MCF 10A (cell line): ENCODE results near the gene PTPRG. TPM values are rescaled to one million over a fixed set of nuclear protein-coding genes. Genes with fewer than 3 reads are reported as not detected.

Source experiments
- BruUV-seq: library from RNA; stranded (reverse); fragments of 400-500 nt; replicated peaks from 2 replicates; lab custom pipeline; 2021; lab: Mats Ljungman, UMichigan
- CTCF ChIA-PET: fragments of 300-600 bp; sonication (Branson Sonifier 250); formaldehyde crosslinking; extraction: SDS; loops from one replicate; lab custom pipeline; 2021; ENCODE audit warnings: antibody characterized with exemption, inconsistent platforms; lab: Yijun Ruan, JAX
- POLR2A ChIA-PET: fragments of 300-600, 350-650 bp; sonication (Branson Sonifier 250); formaldehyde crosslinking; extraction: SDS; loops from one replicate; lab custom pipeline; 2020; ENCODE audit warnings: antibody characterized with exemption, inconsistent platforms; lab: Yijun Ruan, JAX
- DNase-seq: peaks from one replicate; pipeline ENCODE4 v3.0.0-alpha.2; 2018; ENCODE audit not compliant: unreplicated experiment
- H3K27ac Mint-ChIP-seq: one replicate; pipeline ENCODE4 v1.8.0; 2022; ENCODE audit warnings: mild to moderate bottlenecking, low read depth, mixed read lengths; ENCODE audit not compliant: unreplicated experiment
- H3K27me3 Mint-ChIP-seq: one replicate; pipeline ENCODE4 v1.8.0; 2022; ENCODE audit warnings: mixed read lengths; ENCODE audit not compliant: insufficient read depth, unreplicated experiment
- H3K36me3 Mint-ChIP-seq: one replicate; pipeline ENCODE4 v1.8.0; 2022; ENCODE audit warnings: mild to moderate bottlenecking, moderate library complexity, mixed read lengths; ENCODE audit not compliant: insufficient read depth, unreplicated experiment
- H3K4me1 Mint-ChIP-seq: one replicate; pipeline ENCODE4 v1.8.0; 2022; ENCODE audit warnings: mixed read lengths; ENCODE audit not compliant: insufficient read depth, unreplicated experiment
- H3K4me3 Mint-ChIP-seq: one replicate; pipeline ENCODE4 v1.8.0; 2022; ENCODE audit warnings: mild to moderate bottlenecking, moderate library complexity, mixed read lengths; ENCODE audit not compliant: unreplicated experiment
- H3K9me3 Mint-ChIP-seq: one replicate; pipeline ENCODE4 v1.8.0; 2022; ENCODE audit warnings: mixed read lengths; ENCODE audit not compliant: unreplicated experiment
- intact Hi-C: fragments of 100-400 bp; cut with micrococcal nuclease; formaldehyde crosslinking; loops from 2 replicates; pipeline ENCODE4 v1.14.1; 2022
- total RNA-seq: library from RNA; stranded (reverse); gene quantifications from 2 replicates; pipeline ENCODE4 v1.2.3, GENCODE V29; 2022
- TF ChIP-seq, protein P1 (sequence below): fragments of 200-600 bp; IDR thresholded peaks from one replicate; pipeline ENCODE4 v1.8.0; 2022; ENCODE audit warnings: antibody characterized with exemption, mild to moderate bottlenecking; ENCODE audit not compliant: unreplicated experiment

Gene PTPRG
- total RNA-seq, 1 experiment from 2014 or later, result 54.5 TPM

DNA sequence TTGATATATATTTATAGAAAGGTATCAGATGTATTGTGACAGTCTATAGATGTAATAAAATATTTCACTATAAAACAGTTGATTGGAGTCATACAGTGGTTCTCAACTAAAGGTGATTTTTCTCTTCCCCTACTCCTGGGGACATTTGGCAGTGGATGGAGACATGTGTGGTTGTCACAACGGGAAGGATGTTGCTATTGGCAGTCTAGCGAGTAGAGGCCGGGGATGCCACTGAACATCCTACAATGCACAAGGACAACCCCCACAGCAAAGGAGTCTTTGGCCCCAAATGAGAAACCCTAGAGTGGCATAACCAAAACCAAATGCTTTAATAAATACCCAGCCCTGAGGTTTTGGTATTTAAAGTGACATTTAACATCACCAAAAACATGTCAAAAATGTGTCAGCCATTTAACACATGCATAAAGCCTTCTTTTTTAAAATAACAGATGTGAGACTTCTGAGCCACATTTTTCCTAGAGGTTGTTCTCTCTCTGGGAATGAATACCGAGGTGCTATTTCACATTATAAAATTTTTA lies 367.5 kb downstream of the PTPRG start:
- Mint-ChIP-seq H3K4me3 (no peak overlapping the region), H3K27ac (no peak overlapping the region), H3K9me3 (no peaks in the 10 kb centered on the region), H3K4me1 (peaks cover 32% of the 10 kb centered on the region), H3K36me3 (no peaks in the 10 kb centered on the region), H3K27me3 (no peaks in the 10 kb centered on the region)
- DNase-seq, result no peak
- intact Hi-C loops, result loop anchor here (5.0 kb wide), 1 partner anchor 367 kb away; the partner anchor contains the start of gene PTPRG
- no TSS peak for BruUV-seq
- POLR2A ChIA-PET, result no interaction called here
- TF ChIP-seq, protein P1, sequence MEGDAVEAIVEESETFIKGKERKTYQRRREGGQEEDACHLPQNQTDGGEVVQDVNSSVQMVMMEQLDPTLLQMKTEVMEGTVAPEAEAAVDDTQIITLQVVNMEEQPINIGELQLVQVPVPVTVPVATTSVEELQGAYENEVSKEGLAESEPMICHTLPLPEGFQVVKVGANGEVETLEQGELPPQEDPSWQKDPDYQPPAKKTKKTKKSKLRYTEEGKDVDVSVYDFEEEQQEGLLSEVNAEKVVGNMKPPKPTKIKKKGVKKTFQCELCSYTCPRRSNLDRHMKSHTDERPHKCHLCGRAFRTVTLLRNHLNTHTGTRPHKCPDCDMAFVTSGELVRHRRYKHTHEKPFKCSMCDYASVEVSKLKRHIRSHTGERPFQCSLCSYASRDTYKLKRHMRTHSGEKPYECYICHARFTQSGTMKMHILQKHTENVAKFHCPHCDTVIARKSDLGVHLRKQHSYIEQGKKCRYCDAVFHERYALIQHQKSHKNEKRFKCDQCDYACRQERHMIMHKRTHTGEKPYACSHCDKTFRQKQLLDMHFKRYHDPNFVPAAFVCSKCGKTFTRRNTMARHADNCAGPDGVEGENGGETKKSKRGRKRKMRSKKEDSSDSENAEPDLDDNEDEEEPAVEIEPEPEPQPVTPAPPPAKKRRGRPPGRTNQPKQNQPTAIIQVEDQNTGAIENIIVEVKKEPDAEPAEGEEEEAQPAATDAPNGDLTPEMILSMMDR, result no peak
- CTCF ChIA-PET, result interaction anchor here (0.6 to 0.9 kb wide), 2 partner anchors 14 to 515 kb away, joined by 3 read pairs; no protein-coding TSS in a partner anchor

GRCh38 chr3:61929617-61930016 lies 368.2 kb downstream of the PTPRG start:
- TF ChIP-seq, protein P1, result no peak
- H3K27me3 Mint-ChIP-seq, result no peaks in the 10 kb centered on the region
- no TSS peak for BruUV-seq
- no peak for DNase-seq
- ChIA-PET CTCF (interaction anchor here (0.6 kb wide), 1 partner anchor 15 kb away, joined by 3 read pairs; no protein-coding TSS in a partner anchor), POLR2A (interaction anchor here (0.7 to 1.2 kb wide), 2 partner anchors 9 to 14 kb away, joined by 3 read pairs; no protein-coding TSS in a partner anchor)
- H3K36me3 Mint-ChIP-seq, result no peaks in the 10 kb centered on the region
- H3K4me3 Mint-ChIP-seq, result no peak overlapping the region
- H3K9me3 Mint-ChIP-seq, result peaks cover 2% of the 10 kb centered on the region
- intact Hi-C loops, result loop anchor here (5.0 kb wide), 1 partner anchor 367 kb away; the partner anchor contains the start of gene PTPRG
- H3K4me1 Mint-ChIP-seq, result peaks cover 24% of the 10 kb centered on the region
- no peak overlapping the region for H3K27ac Mint-ChIP-seq

GRCh38 chr3:61932499-61932898 lies 371.1 kb downstream of the PTPRG start:
- BruUV-seq, result no TSS peak
- DNase-seq, result no peak
- TF ChIP-seq, protein P1, result no peak
- no peak overlapping the region for H3K27ac Mint-ChIP-seq
- ChIA-PET CTCF (interaction anchor here (1.0 to 1.3 kb wide), 2 partner anchors 37 to 403 kb away, joined by 3 read pairs; no protein-coding TSS in a partner anchor), POLR2A (no interaction called here)
- H3K27me3 Mint-ChIP-seq, result no peaks in the 10 kb centered on the region
- no peak overlapping the region for H3K4me3 Mint-ChIP-seq
- intact Hi-C loops, result no loop called here
- H3K9me3 Mint-ChIP-seq, result peaks cover 9% of the 10 kb centered on the region
- peaks cover 7% of the 10 kb centered on the region for H3K36me3 Mint-ChIP-seq
- peaks cover 7% of the 10 kb centered on the region for H3K4me1 Mint-ChIP-seq

DNA sequence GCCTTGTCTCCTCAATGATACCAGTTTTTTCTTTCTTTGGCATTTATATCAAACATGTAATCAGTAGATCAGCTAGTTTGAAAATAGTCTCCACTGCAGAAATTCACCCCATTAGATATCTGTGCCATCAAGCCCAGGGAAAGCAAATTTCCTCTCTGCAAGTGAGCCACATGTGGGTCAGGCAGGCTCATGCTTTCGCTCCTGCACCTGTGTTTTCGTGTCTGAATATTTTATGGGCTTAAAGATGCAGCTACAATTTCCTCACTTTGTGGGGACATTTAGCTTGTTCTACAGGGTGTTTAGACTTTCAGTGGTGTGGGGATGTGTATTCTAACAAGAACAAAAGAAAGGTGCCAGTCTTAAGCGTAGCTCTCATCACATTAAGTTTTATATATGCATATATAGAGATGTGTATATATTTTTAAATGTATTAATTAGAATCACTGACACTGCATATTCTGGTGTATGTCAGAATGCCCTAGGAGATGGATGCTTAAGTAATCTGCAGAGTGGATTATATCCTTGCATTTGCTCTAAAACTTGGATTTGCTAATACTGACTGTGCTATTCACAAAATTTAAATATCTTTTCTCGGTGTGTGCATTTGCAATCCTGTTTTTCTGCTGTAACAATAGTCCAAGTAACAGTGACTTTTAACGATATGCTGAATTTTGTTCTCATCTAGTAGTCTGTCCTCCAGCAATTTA lies 372.6 kb downstream of the PTPRG start:
- Mint-ChIP-seq H3K9me3 (peaks cover 9% of the 10 kb centered on the region), H3K4me1 (no peaks in the 10 kb centered on the region), H3K36me3 (peaks cover 7% of the 10 kb centered on the region), H3K4me3 (no peak overlapping the region), H3K27me3 (no peaks in the 10 kb centered on the region), H3K27ac (no peak overlapping the region)
- DNase-seq, result no peak
- TF ChIP-seq, protein P1, result no peak
- POLR2A ChIA-PET, result no interaction called here
- BruUV-seq, result no TSS peak
- intact Hi-C loops, result no loop called here
- CTCF ChIA-PET, result interaction anchor here (0.6 to 1.1 kb wide), 2 partner anchors 8 to 193 kb away, joined by 3 to 4 read pairs; no protein-coding TSS in a partner anchor
